ENCODE measurements around the gene APBB2.

Gene APBB2

GRCh38 chr4:40960941-40961340 is 253.4 kb downstream of the APBB2 start:
- FAIRE-seq: no peak

GRCh38 chr4:40957281-40957680 is 257.1 kb downstream of the APBB2 start:
- FAIRE-seq: no peak

DNA sequence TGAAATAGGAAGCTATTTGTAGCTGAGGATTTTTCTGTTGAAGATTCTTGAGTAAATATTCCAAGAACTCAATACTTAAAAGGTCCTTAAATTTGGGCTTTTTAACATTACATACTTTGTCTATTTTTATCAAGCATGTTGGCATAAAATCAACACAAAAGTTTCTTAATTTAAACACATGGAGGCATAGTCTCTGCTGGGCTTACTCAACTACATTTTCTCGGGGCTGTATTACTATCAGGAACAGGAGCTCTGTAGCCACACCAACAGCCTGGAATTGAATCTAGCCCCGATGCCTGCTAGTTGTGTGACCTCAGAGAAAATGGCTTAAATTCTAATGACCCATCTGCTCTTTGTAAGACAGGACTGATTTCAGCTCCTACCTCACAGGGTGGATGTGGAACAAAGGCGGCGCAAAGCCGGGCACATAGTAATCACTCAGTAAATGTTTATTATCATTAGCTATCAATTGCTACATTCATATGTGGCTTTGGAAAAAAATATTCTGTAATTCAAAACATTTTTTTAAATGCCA is 257.6 kb downstream of the APBB2 start:
- FAIRE-seq: no peak

DNA sequence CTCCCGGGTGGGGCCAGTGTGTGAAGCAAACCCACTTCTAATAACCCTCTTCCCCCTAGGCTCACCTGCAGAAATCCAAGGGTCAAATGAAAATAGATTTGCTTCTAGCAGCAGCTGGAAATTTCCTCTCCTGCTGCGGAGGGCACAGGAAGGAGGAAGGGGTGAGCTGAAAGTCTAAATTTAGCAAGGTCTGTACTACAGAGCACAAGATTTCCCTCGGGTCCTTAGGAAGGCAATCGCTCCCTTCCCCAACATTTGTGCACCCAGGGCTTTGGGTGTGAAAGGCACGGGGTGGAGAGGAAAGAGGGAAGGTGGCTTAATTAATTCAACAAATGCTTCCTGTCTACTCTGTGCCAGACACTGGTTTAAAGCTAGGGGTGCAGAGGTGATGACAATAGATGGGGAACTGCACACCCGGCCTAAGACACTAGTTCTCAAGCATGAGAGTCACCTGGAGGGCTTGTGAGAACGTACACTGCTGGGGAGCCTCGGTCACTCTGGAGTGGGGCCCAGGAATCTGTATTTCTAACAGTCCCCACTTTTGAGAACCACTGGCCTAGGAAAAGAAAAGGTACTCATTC is 260.2 kb downstream of the APBB2 start:
- FAIRE-seq: no peak

GRCh38 chr4:40953283-40954087 is 260.9 kb downstream of the APBB2 start:
- no peak for FAIRE-seq

- no peak for FAIRE-seq
These were observed 261.7 kb downstream of the APBB2 start for GRCh38 chr4:40952672-40953071.

GRCh38 chr4:40952217-40952616 is 262.1 kb downstream of the APBB2 start:
- no peak for FAIRE-seq

DNA sequence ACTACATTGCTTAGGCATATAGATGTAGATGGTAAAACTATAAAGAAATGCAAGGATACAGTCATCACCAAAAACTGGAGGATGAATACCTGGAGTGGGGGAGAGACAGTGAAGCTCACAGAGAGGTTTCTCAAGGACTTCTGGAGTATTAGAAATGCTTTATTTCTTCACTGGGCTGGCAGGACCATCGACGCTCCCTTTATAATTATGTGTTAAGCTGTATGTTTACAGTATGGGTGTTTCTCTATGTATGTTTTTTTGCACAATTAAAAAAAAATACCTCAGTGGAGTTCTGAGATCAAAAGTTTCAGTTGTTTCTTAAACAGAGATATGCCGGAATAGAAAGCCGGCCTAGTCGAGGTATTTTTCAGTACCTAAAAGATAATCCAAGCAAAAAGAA is 263.3 kb downstream of the APBB2 start:
- no peak for FAIRE-seq

DNA sequence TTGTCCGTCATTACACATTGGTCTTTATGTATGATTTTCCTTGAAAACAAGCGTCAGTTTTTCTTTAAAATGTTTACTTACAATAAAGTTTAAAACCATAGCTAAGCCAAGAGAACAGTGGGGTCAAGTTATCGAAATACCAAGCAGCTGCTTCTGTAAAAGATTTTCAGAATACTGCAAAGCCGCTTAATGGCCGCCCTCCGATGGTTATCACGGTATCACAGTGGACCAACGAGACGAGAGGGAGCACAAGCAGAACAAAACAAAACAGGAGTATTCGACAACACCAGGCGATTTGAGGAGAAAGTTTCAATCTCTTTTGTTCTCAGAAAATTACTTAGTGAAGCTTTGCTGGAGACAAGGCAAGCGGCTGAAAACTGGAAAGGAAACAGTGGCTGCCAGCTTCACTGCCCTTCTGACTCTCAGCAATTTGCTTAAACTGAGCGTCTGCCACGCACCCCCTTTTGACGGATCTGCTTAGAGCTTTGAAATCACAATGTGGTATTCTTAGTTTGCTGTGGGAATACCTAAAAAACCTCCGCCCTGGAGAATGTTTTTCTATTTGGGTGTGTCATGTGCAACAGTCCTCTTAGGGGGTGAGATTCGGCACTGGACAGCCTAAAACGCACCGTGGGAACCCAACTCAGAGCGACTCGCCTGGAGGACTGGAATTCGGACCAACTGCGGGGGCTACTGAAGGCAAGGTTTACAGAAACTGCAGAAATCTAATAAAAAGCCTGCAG is 264.8 kb downstream of the APBB2 start:
- FAIRE-seq: no peak

- FAIRE-seq: no peak
These were observed 266.3 kb downstream of the APBB2 start for GRCh38 chr4:40948014-40948413.

GRCh38 chr4:40946652-40947051 is 267.7 kb downstream of the APBB2 start:
- no peak for FAIRE-seq

DNA sequence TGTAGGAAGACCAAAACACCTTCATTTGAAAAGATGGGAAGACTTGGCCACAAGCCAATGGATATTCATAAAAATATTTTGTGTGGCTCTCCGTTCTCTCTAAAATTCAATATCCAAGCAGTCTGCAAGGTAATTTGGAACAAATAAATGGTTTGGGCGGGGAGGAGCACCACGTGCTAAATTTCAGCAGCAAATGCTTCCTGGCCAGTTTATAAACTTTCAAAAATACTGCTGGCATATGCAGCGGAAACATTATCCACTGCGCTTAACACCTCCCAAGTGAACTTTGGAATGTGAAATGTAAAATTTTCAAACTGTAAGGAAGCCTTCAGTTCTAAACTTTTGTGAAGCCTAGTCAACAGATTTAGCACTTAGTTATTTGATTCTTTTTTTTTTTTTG is 273.6 kb downstream of the APBB2 start:
- FAIRE-seq: no peak

DNA sequence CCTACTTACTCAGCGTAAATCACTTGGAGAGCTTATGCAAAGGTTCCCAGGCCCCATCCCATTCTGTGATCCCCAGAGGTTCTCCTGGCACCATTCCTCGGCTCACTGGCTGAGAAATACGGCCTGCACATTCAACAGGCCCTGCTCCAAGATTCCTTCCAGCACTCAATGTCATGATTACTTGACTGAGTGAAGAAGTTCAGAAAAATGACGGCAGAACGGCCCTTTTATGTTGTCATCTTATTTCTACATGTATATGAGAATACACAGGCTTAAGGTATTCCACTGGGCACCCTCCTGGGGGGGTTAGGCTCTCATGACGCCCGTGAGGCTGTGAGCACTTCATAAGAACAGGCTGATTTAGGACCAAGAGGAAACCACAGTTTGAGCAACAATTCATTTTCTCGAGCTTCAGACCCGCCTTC is 274.0 kb downstream of the APBB2 start:
- no peak for FAIRE-seq

DNA sequence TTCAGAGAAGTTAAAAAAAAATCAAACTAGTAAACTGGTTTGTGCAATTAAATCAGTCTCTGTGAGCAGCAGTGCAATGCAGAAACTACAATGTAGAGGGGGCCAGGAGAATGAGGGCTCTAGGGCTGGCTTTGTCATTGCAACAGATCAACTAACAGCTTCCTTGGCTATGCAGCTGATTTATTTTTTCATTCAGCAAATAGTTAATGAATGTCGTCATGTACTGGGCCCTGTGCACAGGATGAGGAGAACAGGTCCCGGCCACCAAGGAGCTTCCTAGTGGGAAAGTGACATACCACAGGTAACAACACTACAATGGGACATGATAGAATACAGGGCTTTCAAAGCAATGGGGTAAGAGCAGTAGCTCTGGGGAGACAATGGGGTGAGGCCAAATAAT is 274.5 kb downstream of the APBB2 start:
- no peak for FAIRE-seq

- no peak for FAIRE-seq
These were observed 276.0 kb downstream of the APBB2 start for GRCh38 chr4:40938337-40938736.

GRCh38 chr4:40937140-40937725 is 277.1 kb downstream of the APBB2 start:
- FAIRE-seq: no peak

GRCh38 chr4:40934676-40935075 is 279.7 kb downstream of the APBB2 start:
- no peak for FAIRE-seq

- FAIRE-seq: no peak
These were observed 280.9 kb downstream of the APBB2 start for GRCh38 chr4:40933272-40934053.

DNA sequence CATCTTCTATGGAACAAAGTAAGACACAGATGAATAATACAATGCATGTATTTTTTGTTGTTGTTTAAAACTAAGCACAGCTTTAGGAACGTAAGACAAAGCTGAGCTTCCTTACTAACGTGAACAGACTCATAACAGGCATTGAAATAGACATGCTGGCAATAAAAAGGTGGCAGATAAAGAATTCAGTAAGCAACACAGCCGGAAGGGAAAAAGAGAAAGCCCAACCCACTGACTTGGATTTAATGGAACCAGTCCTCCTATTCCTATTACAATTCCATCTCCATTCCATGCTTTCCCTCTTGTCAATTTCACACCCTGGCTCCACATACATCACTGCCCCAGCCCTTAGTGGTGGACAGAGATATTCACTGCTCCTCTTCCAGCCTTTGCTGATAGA is 282.5 kb downstream of the APBB2 start:
- no peak for FAIRE-seq

DNA sequence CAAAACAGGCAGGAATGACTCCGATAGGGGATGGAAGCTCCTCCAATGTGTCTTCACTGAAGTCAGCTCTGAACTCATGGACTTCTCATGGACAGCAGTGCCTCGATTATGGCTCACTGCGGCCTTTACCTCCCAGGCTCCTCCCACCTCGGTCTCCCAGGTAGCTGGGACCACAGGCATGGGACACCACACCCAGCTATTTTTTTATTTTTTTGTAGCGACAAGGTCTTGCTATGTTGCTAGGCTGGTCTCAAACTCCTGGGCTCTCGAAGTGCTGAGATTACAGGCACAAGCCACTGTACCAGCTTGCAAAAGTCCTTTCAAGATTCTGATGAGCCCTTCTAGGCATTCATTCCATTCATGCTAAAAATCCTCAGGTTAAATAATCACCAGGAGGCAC is 283.1 kb downstream of the APBB2 start:
- no peak for FAIRE-seq

DNA sequence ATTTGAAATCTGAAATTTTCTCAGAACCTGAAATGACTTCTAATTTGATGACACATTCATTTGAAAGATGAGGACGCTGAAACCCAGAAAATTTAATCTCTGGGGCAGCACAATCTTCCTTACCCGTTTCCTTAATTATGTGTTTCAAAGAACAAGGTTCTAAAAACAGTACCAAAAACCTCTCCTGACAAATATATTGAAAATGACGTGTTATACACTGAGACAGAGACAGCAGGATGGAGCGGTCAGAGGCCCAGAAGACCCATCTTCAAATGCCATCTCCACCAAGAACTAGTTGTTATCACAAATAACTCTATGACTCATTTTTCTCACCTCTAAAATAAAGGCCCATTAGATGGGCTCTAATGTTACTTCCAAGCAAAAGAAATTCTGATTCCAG is 287.3 kb downstream of the APBB2 start:
- FAIRE-seq: no peak

DNA sequence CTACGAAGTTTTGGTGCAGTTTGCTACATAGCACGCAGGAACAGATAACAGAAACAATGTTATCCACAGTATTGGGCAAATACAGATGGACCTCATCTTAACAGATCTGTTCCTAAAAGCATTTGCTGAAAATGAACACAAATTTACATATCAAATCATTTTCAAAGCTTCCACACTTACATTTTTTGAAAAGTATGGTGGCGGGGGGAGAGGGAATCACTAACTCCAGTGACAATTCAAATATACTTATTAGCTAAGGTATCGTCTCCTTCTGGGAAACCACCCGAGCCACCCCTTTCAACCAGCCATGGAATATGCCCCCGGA is 289.6 kb downstream of the APBB2 start:
- FAIRE-seq: no peak

Data from TTC549 (cell line).